HepG2 (cell line): Measurements from ENCODE around the gene PIGL. TPM values are rescaled to one million over a fixed set of nuclear protein-coding genes. Genes with fewer than 3 reads are reported as not detected.

Experiments
- ATF3 ChIP-seq: sonication (generic); formaldehyde crosslinking; IDR thresholded peaks from 2 replicates; pipeline ENCODE4 v1.4.0; 2020; ENCODE audit warnings: missing genetic modification reagents
- BRF2 ChIP-seq: sonication (generic); formaldehyde crosslinking; IDR thresholded peaks from 2 replicates; pipeline ENCODE4 v1.8.1; 2022; ENCODE audit warnings: mild to moderate bottlenecking, missing genetic modification reagents
- FOXC1 ChIP-seq: sonication (generic); formaldehyde crosslinking; IDR thresholded peaks from 2 replicates; pipeline ENCODE4 v1.8.0; 2022; ENCODE audit warnings: mild to moderate bottlenecking, missing genetic modification reagents, borderline replicate concordance
- FOXK1 ChIP-seq: sonication (generic); formaldehyde crosslinking; IDR thresholded peaks from 2 replicates; pipeline ENCODE4 v1.4.0; 2020; ENCODE audit warnings: low read depth, missing genetic modification reagents, borderline replicate concordance
- HOXD1 ChIP-seq: sonication (generic); formaldehyde crosslinking; IDR thresholded peaks from 2 replicates; pipeline ENCODE4 v1.5.0; 2020; ENCODE audit warnings: missing genetic modification reagents
- KLF13 ChIP-seq: sonication (generic); formaldehyde crosslinking; IDR thresholded peaks from 2 replicates; pipeline ENCODE4 v1.4.0; 2020; ENCODE audit warnings: mild to moderate bottlenecking, missing genetic modification reagents
- KLF6 ChIP-seq: IDR thresholded peaks from 2 replicates; pipeline ENCODE4 v1.8.0; 2016; ENCODE audit warnings: missing biosample characterization, missing genetic modification reagents
- NONO ChIP-seq, 2 experiments: fragments of 450-650 bp in 1 of 2; sonication (generic) in 1 of 2; formaldehyde crosslinking in 1 of 2; IDR thresholded peaks in 1 of 2; conservative IDR thresholded peaks in 1 of 2; 2 replicates each; pipeline versions ENCODE4 v1.6.1 to v1.8.0; 2017 to 2022; ENCODE audit warnings: mild to moderate bottlenecking in 1 of 2, missing genetic modification reagents in 1 of 2, moderate library complexity in 1 of 2
- NR0B2 ChIP-seq: sonication (generic); formaldehyde crosslinking; IDR thresholded peaks from 2 replicates; pipeline ENCODE4 v1.4.0; 2020; ENCODE audit warnings: mild to moderate bottlenecking, missing genetic modification reagents
- POGZ ChIP-seq: sonication (generic); formaldehyde crosslinking; IDR thresholded peaks from 2 replicates; pipeline ENCODE4 v1.4.0; 2020; ENCODE audit warnings: mild to moderate bottlenecking, missing genetic modification reagents
- RBM39 ChIP-seq: fragments of 200-400 bp; formaldehyde crosslinking; IDR thresholded peaks from one replicate; pipeline ENCODE4 v1.6.1; 2018; ENCODE audit warnings: antibody characterized with exemption, mild to moderate bottlenecking, low read depth, low read length; ENCODE audit not compliant: poor library complexity, severe bottlenecking
- SUZ12 ChIP-seq: fragments of 150-350 bp; IDR thresholded peaks from 2 replicates; pipeline ENCODE4 v1.6.1; 2014; ENCODE audit warnings: low read depth, low read length
- TIGD3 ChIP-seq: sonication (generic); formaldehyde crosslinking; IDR thresholded peaks from 2 replicates; pipeline ENCODE4 v1.5.1; 2020; ENCODE audit warnings: mild to moderate bottlenecking, missing genetic modification reagents, borderline replicate concordance
- ZKSCAN8 ChIP-seq: IDR thresholded peaks from 2 replicates; pipeline ENCODE4 v1.6.1; 2016; ENCODE audit warnings: borderline replicate concordance, missing genetic modification reagents, missing compliant biosample characterization
- ZNF101 ChIP-seq: sonication (generic); formaldehyde crosslinking; IDR thresholded peaks from 2 replicates; pipeline ENCODE4 v1.4.0; 2020; ENCODE audit warnings: mild to moderate bottlenecking, low read depth, missing genetic modification reagents, borderline replicate concordance
- ZNF136 ChIP-seq: sonication (generic); formaldehyde crosslinking; IDR thresholded peaks from 2 replicates; pipeline ENCODE4 v1.8.1; 2022; ENCODE audit warnings: low read depth, mild to moderate bottlenecking, moderate library complexity, missing genetic modification reagents
- ZNF276 ChIP-seq: sonication (generic); formaldehyde crosslinking; IDR thresholded peaks from 2 replicates; pipeline ENCODE4 v1.4.0; 2020; ENCODE audit warnings: mild to moderate bottlenecking, low read depth, missing genetic modification reagents
- ZNF296 ChIP-seq: sonication (generic); formaldehyde crosslinking; conservative IDR thresholded peaks from 2 replicates; pipeline ENCODE4 v1.5.0; 2020; ENCODE audit warnings: mild to moderate bottlenecking, missing genetic modification reagents
- ZNF350 ChIP-seq: sonication (generic); formaldehyde crosslinking; IDR thresholded peaks from 2 replicates; pipeline ENCODE4 v1.4.0; 2020; ENCODE audit warnings: mild to moderate bottlenecking, low read depth, missing genetic modification reagents, borderline replicate concordance
- ZNF441 ChIP-seq: sonication (generic); formaldehyde crosslinking; IDR thresholded peaks from 2 replicates; pipeline ENCODE4 v1.7.0; 2021; ENCODE audit warnings: missing genetic modification reagents, borderline replicate concordance
- ZNF569 ChIP-seq: sonication (generic); formaldehyde crosslinking; IDR thresholded peaks from 2 replicates; pipeline ENCODE4 v1.5.0; 2020; ENCODE audit warnings: mild to moderate bottlenecking, missing genetic modification reagents, moderate library complexity, borderline replicate concordance
- ZNF619 ChIP-seq: sonication (generic); formaldehyde crosslinking; IDR thresholded peaks from 2 replicates; pipeline ENCODE4 v1.4.0; 2020; ENCODE audit warnings: mild to moderate bottlenecking, missing genetic modification reagents
- ZNF784 ChIP-seq: sonication (generic); formaldehyde crosslinking; IDR thresholded peaks from 2 replicates; pipeline ENCODE4 v1.5.1; 2020; ENCODE audit warnings: missing genetic modification reagents, mild to moderate bottlenecking, borderline replicate concordance
- polyA plus RNA-seq, 8 experiments: library from polyadenylated mRNA; depleted of rRNA in 3 of 8; stranded (reverse) in 7 of 8; unstranded in 1 of 8; fragments of >200 nt; fragmentation: Illumina TruSeq in 4 of 8; extraction: Trizol in 4 of 8; gene quantifications; 2 replicates each; pipeline versions ENCODE4 v1.2.1 to v1.2.3, GENCODE V29; 2011 to 2016; ENCODE audit warnings: low read depth in 4 of 8, missing spikeins in 1 of 8, mixed read lengths in 1 of 8; ENCODE audit not compliant: insufficient read depth in 1 of 8
- total RNA-seq, 5 experiments: library from RNA; depleted of rRNA; stranded (reverse); fragments of >200 nt; fragmentation: Illumina TruSeq; extraction: Trizol; gene quantifications; 2 replicates each; pipeline ENCODE4 v1.2.3, GENCODE V29; 2016; ENCODE audit warnings: low read depth in 1 of 5

PIGL gene
- total and polyA plus RNA-seq, 2 of the 13 experiments (the other 11 are each of a cell fraction or from before 2014, with no cell fraction given), result 28.5 to 63.8 TPM

GRCh38 chr17:16215273-16215964, 1.6 kb upstream of the PIGL start, which contains the start of gene NCOR1 (continued):
- no peak; the same call in 1 of the 2 replicates for TF ChIP-seq TIGD3 (CRISPR knock-in tag)
- TF ChIP-seq KLF13, result peak; percentile 79; the same call in 1 of the 2 replicates
- no peak for TF ChIP-seq ZNF136 (CRISPR knock-in tag)
- peak; percentile 86 for TF ChIP-seq KLF6 (CRISPR knock-in tag)
- TF ChIP-seq ZNF441 (CRISPR knock-in tag), result peak; percentile 61; the same call in 1 of the 2 replicates
- TF ChIP-seq ZNF101, result no peak
- TF ChIP-seq ZNF619 (CRISPR knock-in tag), result no peak
- peak; percentile 77 for TF ChIP-seq RBM39
- peak; percentile 60; the same call in 1 of the 2 replicates for TF ChIP-seq FOXC1 (CRISPR knock-in tag)
- TF ChIP-seq ATF3 (CRISPR knock-in tag), result no peak
- no peak for TF ChIP-seq SUZ12
- TF ChIP-seq ZNF350 (CRISPR knock-in tag), result peak; percentile 76; the same call in 1 of the 2 replicates
- no peak; the same call in 1 of the 2 replicates for TF ChIP-seq HOXD1 (CRISPR knock-in tag)
- no peak; the same call in 1 of the 2 replicates for TF ChIP-seq ZKSCAN8 (CRISPR knock-in tag)
- no peak for TF ChIP-seq ZNF276 (CRISPR knock-in tag)
- no peak for TF ChIP-seq POGZ (CRISPR knock-in tag)
- TF ChIP-seq BRF2 (CRISPR knock-in tag), result 0 out of 2 replicates have a peak, but pooled peaks have one; percentile 20
- TF ChIP-seq NR0B2, result no peak
- TF ChIP-seq ZNF296 (CRISPR knock-in tag), result no peak
- no peak for TF ChIP-seq NONO (IDR thresholded peaks at IDR 0.05)
- peak; percentile 52 for TF ChIP-seq NONO (CRISPR knock-in tag; conservative IDR thresholded peaks at IDR 0.05)
- no peak for TF ChIP-seq ZNF784 (CRISPR knock-in tag)
- TF ChIP-seq ZNF569, result no peak
- TF ChIP-seq FOXK1, result no peak
